HG02588 (cell line): ENCODE measurements around the gene DOCK6.

Source experiments
- ATAC-seq: cut with Tn5 transposase; IDR thresholded peaks from one replicate; pipeline ENCODE4 v1.9.1; 2021; ENCODE audit warnings: mild to moderate bottlenecking, moderate library complexity; ENCODE audit not compliant: unreplicated experiment

Gene DOCK6

GRCh38 chr19:11151181-11151580 is 111.1 kb downstream of the DOCK6 start:
- no peak for ATAC-seq
